Mucosa of stomach (tissue), 1 donor: Measurements from ENCODE around the gene CROCC2.

Experiments used
- H3K27me3 ChIP-seq: one replicate; pipeline ENCODE4 v1.7.0; 2013; ENCODE audit warnings: mild to moderate bottlenecking, low read length; ENCODE audit not compliant: control insufficient read depth, insufficient read depth
- H3K36me3 ChIP-seq: one replicate; pipeline ENCODE4 v1.7.0; 2013; ENCODE audit warnings: low read length; ENCODE audit not compliant: control insufficient read depth, insufficient read depth
- H3K4me1 ChIP-seq: one replicate; pipeline ENCODE4 v1.7.0; 2013; ENCODE audit warnings: mild to moderate bottlenecking, low read length; ENCODE audit not compliant: control insufficient read depth, insufficient read depth
- H3K4me3 ChIP-seq: one replicate; pipeline ENCODE4 v1.7.0; 2013; ENCODE audit warnings: low read length
- H3K9ac ChIP-seq: one replicate; pipeline ENCODE4 v1.7.0; 2013; ENCODE audit warnings: mild to moderate bottlenecking, low read length, moderate library complexity
- H3K9me3 ChIP-seq: one replicate; pipeline ENCODE4 v1.7.0; 2013; ENCODE audit warnings: mild to moderate bottlenecking, low read length, moderate library complexity; ENCODE audit not compliant: control insufficient read depth
- donor health status: Pancreatic carcinoma.

Gene CROCC2

DNA sequence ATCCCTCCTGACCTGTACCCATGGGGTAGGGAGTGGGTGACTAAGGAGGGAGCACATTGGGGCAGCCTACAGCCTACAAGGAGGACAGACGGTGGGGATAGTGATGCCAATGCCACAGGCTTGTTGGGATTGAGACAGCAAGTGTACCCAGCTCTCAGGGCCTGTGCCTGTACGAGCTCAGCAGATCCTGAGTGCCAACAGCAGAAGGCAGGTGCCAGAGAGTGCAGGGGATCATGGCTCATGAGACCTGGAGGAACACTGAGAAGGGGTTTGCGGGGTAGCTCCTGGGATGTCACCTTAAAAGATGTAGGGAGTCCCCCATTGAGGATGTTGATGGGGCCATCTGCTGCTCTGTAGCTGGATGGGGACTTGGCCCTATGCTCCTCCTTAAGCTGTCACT lies 82.0 kb downstream of the CROCC2 start:
- H3K9me3 ChIP-seq: no peaks in the 10 kb centered on the region
- H3K36me3 ChIP-seq: no peaks in the 10 kb centered on the region
- no peak overlapping the region for H3K4me3 ChIP-seq
- H3K9ac ChIP-seq: no peak overlapping the region
- H3K4me1 ChIP-seq: peaks cover 36% of the 10 kb centered on the region
- H3K27me3 ChIP-seq: peaks cover 6% of the 10 kb centered on the region

DNA sequence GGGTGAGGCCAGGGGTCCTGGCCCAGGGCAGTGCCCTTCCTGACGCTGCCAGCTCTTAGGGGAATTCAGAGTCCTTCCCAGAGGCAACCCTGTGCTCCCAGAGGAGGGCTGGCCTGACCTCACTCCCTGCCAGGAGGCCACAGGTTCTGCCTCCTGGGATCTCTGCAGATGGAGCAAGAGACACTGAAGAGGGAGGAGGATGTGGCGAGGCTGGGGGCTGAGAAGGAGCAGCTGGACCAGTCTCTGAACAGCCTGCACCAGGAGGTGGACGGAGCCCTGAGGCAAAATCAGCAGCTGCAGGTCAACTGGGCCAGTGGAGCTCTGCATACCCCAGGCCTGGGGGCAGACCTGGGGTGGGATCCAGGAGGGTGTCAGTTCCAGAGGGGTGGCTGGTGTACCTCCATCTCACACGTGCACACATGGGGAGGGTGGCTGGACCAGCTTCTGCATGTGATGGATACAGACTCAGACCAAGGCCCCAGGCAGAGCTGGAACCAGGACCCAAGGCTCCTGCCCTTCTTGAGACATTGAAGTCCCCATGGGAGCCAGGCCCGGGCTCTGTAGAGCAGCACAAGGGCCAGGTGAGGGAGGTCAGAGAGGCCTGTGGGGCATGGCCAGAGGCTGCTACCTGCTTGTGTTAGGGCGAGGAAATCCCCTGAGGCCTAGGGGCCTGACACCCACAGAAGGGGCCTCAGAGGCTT lies 82.6 kb downstream of the CROCC2 start:
- Histone ChIP-seq H3K4me1 (peaks cover 34% of the 10 kb centered on the region), H3K36me3 (no peaks in the 10 kb centered on the region), H3K9ac (no peak overlapping the region), H3K4me3 (no peak overlapping the region), H3K9me3 (no peaks in the 10 kb centered on the region), H3K27me3 (peaks cover 5% of the 10 kb centered on the region)

DNA sequence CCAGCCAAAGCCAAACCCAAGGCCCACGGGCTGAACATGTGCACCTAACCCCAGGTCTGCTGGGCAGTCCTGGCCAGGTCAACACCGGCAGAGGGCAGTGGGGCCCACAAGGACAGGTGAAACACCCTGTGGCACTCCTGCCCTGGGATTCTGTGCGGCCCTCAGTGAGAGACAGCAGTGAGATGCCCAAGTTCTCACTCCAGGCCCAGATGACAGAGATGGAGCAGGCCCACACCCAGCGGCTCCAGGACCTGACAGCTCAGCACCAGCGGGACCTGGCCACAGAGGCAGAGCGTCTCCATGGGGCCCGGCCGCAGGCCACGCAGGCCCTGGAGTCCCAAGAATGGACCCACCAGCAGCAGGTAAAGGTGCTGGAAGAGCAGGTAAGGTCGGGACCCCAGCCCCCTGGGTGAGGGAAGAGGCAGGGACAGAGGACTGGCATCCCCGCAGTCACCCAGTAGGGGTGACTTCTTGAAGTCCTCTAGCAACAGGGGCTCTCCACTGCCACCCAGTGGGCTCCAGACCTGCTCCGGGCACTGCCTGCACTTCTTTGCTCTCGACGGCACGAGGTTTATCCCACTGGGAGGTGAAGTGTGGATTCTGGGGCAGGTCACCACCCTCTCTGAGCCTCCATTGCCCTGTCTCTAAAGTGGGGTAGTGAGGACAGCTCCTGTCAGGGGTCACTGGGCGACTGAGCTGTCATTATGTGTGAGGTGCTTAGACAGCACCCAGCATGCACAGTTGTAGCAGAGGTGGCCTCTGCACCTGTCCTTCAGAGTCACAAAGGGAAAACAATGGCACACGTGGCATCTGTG lies 83.5 kb downstream of the CROCC2 start:
- Histone ChIP-seq H3K4me1 (peaks cover 30% of the 10 kb centered on the region), H3K4me3 (no peak overlapping the region), H3K9ac (no peak overlapping the region), H3K27me3 (no peaks in the 10 kb centered on the region), H3K9me3 (no peaks in the 10 kb centered on the region), H3K36me3 (no peaks in the 10 kb centered on the region)

DNA sequence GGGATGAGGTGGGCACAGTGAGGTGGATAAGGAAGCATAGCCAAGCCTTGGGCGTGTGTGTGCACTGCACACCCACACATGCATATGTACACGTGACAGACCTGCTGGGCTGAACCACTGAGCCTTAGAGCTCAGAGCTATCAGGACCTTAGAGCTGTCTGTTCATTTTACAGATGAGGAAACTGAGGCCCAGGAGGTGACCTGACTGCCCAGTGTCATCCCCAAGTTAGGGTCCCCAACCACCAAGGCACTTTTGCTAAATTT lies 84.1 kb downstream of the CROCC2 start:
- H3K36me3 ChIP-seq: no peaks in the 10 kb centered on the region
- no peak overlapping the region for H3K9ac ChIP-seq
- H3K4me3 ChIP-seq: no peak overlapping the region
- no peaks in the 10 kb centered on the region for H3K9me3 ChIP-seq
- no peaks in the 10 kb centered on the region for H3K27me3 ChIP-seq
- peaks cover 33% of the 10 kb centered on the region for H3K4me1 ChIP-seq

DNA sequence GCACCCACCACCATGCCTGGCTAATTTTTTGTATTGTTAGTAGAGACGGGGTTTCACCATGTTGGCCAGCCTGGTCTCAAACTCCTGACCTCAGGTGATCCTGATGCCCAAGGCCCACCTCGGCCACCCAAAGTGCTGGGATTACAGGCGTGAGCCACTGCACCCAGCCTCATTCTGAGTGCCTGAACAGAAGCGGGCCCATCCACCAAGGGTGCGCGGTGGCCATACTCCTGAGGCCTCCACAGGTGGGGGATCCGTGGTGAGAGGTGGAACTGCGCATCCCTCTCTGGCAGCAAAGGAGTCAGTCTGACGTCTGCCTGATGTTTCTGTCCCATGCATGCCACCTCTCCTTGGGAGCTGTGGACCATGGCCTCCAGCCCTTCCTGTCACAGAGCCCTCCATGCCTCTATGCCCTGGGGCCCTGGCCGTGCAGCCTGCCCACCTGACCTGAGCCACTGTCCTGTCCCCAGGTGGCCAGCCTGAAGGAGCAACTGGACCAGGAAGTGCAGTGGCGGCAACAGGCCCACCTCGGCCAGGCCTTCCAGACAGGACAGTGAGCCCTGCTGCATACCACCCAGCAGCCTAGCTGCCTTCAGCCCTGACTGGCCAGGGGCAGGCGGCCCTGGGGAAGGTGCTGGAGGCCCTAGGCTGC lies 84.7 kb downstream of the CROCC2 start:
- Histone ChIP-seq H3K27me3 (no peaks in the 10 kb centered on the region), H3K4me3 (no peak overlapping the region), H3K9me3 (no peaks in the 10 kb centered on the region), H3K36me3 (no peaks in the 10 kb centered on the region), H3K9ac (no peak overlapping the region), H3K4me1 (peaks cover 33% of the 10 kb centered on the region)

DNA sequence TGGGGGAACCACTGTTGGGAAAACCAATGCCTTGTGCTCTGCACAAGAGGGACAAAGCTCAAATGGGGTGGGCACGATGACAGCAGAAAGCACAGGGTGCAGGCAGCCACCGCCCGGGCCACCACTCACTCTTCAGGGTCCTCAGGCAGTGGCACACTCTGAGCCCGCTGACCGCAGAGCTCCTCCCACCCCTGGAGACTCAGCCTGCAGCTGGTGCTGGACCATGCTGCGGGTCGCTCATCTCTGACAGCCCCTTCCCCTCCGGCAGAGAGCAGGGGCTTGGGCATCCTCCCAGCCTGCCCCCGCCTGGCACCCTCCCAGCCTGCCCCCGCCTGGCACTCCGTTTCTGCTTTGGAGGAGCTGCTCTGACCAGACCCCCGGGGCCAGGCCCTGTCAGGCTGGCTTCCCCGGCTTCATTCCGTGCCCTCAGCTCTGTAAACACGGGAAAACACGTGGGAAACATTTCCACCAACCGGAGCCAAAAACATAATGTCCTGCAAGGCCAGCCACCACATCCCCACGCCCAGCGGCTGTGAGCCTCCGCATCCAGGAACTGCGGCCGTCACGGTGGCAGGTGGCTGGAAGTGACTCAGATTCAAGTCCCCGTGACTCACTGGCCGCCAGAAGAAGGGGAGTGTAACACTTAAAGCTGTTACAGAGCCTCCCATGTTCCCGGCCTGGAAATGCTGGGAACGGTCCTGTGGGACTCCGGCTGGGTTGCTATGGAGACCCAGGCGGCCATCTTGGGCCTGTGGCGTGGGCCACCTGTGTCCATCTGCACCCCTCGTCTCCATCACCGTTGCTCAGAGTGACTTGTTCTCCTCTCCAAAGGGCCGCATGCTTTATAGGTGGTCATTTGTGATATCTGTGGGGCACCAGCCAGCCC lies 85.5 kb downstream of the CROCC2 start:
- H3K27me3 ChIP-seq: no peaks in the 10 kb centered on the region
- H3K9ac ChIP-seq: no peak overlapping the region
- peaks cover 33% of the 10 kb centered on the region for H3K4me1 ChIP-seq
- no peaks in the 10 kb centered on the region for H3K36me3 ChIP-seq
- H3K4me3 ChIP-seq: no peak overlapping the region
- H3K9me3 ChIP-seq: no peaks in the 10 kb centered on the region

DNA sequence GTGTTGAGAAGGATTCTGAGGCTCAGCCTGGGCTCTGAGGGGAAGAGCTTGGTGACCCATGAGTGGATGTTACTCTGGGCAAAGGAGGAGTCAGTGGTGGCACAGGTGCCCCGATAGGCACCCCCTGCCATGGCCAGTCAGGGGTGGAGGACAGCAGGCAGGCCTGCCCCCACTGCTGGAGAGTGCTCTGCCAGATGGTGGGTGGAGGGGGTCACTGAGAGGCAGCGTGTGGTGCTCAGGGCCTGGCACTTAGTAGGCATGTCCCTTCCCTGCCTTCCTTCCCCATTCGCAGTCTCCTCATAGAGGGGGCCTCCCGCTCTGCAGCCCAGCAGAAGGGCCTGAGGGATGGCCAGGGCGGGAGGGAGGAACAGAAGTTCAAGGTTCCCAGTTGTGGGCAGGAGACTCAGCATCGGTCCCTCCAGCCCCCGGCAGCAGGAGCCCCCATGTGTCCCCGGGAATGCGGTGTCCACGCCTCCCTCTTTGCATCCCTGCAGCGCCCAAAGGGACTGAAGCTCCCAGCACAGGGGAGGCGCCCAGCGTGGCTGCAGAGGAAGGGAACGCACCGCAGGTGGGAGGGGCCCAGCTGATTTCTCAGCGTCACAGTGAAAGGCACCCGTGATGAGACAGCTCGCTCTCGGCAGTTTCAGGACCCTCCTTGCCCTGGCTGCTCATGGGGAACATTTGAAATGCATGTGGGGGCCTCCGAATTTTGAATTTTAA lies 86.6 kb downstream of the CROCC2 start:
- Histone ChIP-seq H3K4me1 (peaks cover 41% of the 10 kb centered on the region), H3K36me3 (no peaks in the 10 kb centered on the region), H3K9ac (no peak overlapping the region), H3K27me3 (peaks cover 4% of the 10 kb centered on the region), H3K9me3 (no peaks in the 10 kb centered on the region), H3K4me3 (no peak overlapping the region)

DNA sequence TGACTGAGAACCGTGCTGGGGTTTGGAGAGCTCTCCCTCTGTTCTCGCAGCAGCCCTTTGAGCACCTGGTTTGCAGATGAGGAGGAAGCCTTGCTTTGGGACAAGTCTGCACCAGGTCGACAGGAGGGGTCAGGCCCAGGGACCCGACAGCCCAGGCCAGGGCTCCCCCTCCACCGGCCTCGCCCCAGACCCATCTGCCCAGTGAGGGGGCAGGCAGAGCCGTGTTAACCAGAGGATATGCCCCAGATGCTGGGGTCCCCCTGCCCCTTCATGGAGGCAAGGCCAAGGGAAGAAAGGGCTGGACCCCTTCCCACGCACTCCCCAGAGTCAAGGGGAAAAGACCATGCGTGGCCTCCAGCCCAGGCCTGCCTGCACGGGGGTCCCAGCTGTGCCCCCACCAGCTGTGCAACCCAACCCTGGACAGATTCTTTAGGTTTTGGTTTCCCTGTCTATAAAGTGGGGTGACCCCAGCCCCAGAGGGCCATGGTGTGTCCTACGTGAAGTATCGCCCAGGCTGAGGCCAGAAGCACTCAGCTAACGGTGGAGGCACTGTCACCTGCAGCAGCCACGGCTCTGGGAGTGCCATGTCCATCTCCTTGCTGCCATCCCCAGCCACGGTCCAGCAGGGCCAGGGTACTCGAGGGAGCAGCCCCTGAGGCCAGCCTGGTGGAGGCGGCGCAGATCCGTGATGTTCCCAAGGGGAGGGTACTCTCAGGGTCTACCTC lies 87.5 kb downstream of the CROCC2 start:
- H3K36me3 ChIP-seq: no peaks in the 10 kb centered on the region
- peaks cover 5% of the 10 kb centered on the region for H3K27me3 ChIP-seq
- H3K9me3 ChIP-seq: no peaks in the 10 kb centered on the region
- no peak overlapping the region for H3K9ac ChIP-seq
- no peak overlapping the region for H3K4me3 ChIP-seq
- H3K4me1 ChIP-seq: peaks cover 45% of the 10 kb centered on the region

DNA sequence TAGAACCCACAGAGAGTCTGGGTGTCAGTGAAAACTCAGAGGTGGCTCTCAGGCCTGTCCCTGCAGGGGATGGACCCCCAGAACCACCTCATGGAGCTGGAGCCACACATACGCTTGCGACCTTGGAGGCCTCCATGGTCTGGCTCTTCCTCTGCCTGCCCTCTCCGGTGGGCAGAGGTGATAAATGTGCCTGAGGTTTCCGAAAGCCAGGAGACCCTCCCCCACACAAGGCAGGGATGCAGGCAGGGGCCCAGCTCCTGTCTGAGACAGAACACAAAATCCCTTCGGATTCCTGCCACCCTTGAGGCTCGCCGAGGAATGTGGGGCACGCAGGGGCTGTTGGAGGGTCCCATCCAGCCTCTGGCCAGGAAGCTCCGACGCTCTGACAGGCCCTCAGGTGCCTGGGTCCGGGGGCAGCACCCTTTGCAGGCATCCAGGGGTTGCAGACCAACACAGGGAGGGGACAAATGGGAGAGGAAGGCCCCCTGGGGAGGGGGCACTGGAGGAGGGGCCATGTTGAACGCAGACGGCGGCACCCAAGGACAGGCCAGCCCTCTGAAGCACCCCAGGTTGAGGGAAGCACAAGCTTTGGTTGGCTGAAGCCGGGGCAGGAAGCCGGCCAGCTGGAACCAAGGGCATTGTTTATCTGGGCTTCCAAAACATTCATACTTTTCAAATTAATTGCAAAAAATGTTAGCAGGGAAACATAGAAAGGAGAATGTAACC lies 88.2 kb downstream of the CROCC2 start:
- no peak overlapping the region for H3K9ac ChIP-seq
- H3K27me3 ChIP-seq: peaks cover 6% of the 10 kb centered on the region
- H3K9me3 ChIP-seq: no peaks in the 10 kb centered on the region
- no peak overlapping the region for H3K4me3 ChIP-seq
- H3K4me1 ChIP-seq: peaks cover 45% of the 10 kb centered on the region
- H3K36me3 ChIP-seq: no peaks in the 10 kb centered on the region

DNA sequence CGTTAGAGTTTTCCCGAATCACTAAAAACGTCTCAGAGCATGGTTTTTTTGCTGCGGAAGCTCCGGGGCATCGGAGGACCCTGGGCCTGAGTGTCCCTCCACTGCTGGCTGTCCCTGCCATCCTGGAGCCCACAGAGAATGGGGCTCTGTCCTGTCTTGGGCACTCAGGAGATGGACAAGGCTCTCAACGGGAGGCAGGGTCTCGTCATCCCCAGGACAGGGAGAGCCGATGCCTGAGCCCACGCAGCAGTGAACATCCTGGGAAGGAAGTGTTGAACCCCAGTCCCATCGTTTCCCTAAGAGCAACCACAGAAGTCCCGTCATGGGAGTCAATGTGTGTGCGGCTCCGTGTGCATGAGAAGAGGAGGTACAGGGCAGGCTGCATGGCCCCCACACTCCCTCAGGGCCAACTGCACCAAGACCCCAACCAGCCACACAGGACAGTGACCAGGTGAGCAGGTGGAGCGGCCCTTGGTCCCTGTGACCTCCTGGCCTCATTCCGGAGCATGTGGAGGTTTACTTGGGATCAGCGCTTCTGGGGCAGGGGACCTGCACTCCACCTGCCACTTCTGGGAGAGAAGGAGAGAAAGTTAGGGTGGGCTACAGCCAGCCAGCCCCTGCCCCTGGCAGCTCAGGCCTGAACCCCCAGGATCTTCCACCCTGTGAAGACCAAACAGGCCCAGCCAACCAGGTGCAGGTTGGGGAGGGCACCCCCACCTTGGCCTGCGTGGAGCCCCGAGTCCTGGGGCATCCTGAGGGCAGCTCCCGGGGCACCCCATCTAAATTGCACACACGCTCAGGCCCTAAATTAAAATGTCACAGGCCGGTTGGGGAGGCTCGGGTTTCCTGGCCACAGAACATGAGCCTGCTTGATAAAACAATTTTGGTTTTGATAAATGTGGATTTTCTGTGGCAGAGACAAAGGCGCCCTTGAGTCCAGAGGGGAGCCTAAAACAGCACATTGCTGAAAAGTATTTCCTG lies 89.2 kb downstream of the CROCC2 start:
- Histone ChIP-seq H3K36me3 (no peaks in the 10 kb centered on the region), H3K4me3 (no peak overlapping the region), H3K27me3 (peaks cover 15% of the 10 kb centered on the region), H3K9ac (no peak overlapping the region), H3K4me1 (peaks cover 38% of the 10 kb centered on the region), H3K9me3 (no peaks in the 10 kb centered on the region)
